ENCODE results near the gene CEP126. TPM values are rescaled to one million over a fixed set of nuclear protein-coding genes. Genes with fewer than 3 reads are reported as not detected.

The CEP126 gene
- total and polyA plus RNA-seq, 2 of the 13 experiments (the other 11 are each of a cell fraction or from before 2014, with no cell fraction given), result 1.4 to 1.7 TPM

DNA sequence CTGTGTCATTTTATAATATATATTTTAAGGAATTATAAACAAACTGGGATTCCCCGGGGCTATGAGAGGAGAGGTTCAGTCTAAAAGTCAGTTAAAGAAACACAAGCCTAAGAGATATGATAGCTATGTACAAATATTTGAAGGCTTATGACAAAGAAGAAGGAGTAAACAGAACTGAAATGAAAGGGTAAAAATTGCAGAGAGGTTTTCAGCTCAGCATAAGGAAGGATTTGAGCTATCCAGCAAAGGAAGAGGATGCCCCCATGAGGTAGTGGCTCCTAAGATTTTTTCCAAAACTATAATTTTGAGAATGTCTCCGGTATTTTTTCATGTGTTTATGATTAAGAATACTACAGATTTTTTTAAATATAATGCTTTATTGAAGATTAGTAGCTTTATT, 59.4 kb downstream of the CEP126 start (continued):
- TF ChIP-seq, protein P1, sequence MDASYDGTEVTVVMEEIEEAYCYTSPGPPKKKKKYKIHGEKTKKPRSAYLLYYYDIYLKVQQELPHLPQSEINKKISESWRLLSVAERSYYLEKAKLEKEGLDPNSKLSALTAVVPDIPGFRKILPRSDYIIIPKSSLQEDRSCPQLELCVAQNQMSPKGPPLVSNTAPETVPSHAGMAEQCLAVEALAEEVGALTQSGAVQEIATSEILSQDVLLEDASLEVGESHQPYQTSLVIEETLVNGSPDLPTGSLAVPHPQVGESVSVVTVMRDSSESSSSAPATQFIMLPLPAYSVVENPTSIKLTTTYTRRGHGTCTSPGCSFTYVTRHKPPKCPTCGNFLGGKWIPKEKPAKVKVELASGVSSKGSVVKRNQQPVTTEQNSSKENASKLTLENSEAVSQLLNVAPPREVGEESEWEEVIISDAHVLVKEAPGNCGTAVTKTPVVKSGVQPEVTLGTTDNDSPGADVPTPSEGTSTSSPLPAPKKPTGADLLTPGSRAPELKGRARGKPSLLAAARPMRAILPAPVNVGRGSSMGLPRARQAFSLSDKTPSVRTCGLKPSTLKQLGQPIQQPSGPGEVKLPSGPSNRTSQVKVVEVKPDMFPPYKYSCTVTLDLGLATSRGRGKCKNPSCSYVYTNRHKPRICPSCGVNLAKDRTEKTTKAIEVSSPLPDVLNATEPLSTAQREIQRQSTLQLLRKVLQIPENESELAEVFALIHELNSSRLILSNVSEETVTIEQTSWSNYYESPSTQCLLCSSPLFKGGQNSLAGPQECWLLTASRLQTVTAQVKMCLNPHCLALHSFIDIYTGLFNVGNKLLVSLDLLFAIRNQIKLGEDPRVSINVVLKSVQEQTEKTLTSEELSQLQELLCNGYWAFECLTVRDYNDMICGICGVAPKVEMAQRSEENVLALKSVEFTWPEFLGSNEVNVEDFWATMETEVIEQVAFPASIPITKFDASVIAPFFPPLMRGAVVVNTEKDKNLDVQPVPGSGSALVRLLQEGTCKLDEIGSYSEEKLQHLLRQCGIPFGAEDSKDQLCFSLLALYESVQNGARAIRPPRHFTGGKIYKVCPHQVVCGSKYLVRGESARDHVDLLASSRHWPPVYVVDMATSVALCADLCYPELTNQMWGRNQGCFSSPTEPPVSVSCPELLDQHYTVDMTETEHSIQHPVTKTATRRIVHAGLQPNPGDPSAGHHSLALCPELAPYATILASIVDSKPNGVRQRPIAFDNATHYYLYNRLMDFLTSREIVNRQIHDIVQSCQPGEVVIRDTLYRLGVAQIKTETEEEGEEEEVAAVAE (CRISPR knock-in tag; IDR thresholded peaks at IDR 0.05; ENCODE audit: borderline replicate concordance), result no peak
- TF ChIP-seq NCOA2 (CRISPR knock-in tag; IDR thresholded peaks at IDR 0.05), result peak; percentile 34; the same call in 1 of the 2 replicates
- no peak for TF ChIP-seq ZBTB1 (CRISPR knock-in tag; IDR thresholded peaks at IDR 0.05; ENCODE audit: borderline replicate concordance)
- TF ChIP-seq, protein P2, sequence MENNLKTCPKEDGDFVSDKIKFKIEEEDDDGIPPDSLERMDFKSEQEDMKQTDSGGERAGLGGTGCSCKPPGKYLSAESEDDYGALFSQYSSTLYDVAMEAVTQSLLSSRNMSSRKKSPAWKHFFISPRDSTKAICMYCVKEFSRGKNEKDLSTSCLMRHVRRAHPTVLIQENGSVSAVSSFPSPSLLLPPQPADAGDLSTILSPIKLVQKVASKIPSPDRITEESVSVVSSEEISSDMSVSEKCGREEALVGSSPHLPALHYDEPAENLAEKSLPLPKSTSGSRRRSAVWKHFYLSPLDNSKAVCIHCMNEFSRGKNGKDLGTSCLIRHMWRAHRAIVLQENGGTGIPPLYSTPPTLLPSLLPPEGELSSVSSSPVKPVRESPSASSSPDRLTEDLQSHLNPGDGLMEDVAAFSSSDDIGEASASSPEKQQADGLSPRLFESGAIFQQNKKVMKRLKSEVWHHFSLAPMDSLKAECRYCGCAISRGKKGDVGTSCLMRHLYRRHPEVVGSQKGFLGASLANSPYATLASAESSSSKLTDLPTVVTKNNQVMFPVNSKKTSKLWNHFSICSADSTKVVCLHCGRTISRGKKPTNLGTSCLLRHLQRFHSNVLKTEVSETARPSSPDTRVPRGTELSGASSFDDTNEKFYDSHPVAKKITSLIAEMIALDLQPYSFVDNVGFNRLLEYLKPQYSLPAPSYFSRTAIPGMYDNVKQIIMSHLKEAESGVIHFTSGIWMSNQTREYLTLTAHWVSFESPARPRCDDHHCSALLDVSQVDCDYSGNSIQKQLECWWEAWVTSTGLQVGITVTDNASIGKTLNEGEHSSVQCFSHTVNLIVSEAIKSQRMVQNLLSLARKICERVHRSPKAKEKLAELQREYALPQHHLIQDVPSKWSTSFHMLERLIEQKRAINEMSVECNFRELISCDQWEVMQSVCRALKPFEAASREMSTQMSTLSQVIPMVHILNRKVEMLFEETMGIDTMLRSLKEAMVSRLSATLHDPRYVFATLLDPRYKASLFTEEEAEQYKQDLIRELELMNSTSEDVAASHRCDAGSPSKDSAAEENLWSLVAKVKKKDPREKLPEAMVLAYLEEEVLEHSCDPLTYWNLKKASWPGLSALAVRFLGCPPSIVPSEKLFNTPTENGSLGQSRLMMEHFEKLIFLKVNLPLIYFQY (CRISPR knock-in tag; IDR thresholded peaks at IDR 0.05; ENCODE audit: borderline replicate concordance), result no peak
- TF ChIP-seq KAT8 (CRISPR knock-in tag; IDR thresholded peaks at IDR 0.05), result no peak
- no peak for TF ChIP-seq WIZ (CRISPR knock-in tag; IDR thresholded peaks at IDR 0.05)
- no peak for TF ChIP-seq GTF2F1 (IDR thresholded peaks at IDR 0.05; ENCODE audit: low read length)
- TF ChIP-seq, protein P3, sequence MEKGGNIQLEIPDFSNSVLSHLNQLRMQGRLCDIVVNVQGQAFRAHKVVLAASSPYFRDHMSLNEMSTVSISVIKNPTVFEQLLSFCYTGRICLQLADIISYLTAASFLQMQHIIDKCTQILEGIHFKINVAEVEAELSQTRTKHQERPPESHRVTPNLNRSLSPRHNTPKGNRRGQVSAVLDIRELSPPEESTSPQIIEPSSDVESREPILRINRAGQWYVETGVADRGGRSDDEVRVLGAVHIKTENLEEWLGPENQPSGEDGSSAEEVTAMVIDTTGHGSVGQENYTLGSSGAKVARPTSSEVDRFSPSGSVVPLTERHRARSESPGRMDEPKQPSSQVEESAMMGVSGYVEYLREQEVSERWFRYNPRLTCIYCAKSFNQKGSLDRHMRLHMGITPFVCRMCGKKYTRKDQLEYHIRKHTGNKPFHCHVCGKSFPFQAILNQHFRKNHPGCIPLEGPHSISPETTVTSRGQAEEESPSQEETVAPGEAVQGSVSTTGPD (CRISPR knock-in tag; IDR thresholded peaks at IDR 0.05), result no peak
- no peak for TF ChIP-seq ZNF781 (CRISPR knock-in tag; IDR thresholded peaks at IDR 0.05; ENCODE audit: borderline replicate concordance, not compliant biosample characterization)
- no peak for TF ChIP-seq HDAC6 (IDR thresholded peaks at IDR 0.05; ENCODE audit: low read depth, low read length)
- TF ChIP-seq HIVEP1 (CRISPR knock-in tag; IDR thresholded peaks at IDR 0.05), result no peak
- TF ChIP-seq SATB2 (CRISPR knock-in tag; IDR thresholded peaks at IDR 0.05), result no peak
- TF ChIP-seq, protein P4, sequence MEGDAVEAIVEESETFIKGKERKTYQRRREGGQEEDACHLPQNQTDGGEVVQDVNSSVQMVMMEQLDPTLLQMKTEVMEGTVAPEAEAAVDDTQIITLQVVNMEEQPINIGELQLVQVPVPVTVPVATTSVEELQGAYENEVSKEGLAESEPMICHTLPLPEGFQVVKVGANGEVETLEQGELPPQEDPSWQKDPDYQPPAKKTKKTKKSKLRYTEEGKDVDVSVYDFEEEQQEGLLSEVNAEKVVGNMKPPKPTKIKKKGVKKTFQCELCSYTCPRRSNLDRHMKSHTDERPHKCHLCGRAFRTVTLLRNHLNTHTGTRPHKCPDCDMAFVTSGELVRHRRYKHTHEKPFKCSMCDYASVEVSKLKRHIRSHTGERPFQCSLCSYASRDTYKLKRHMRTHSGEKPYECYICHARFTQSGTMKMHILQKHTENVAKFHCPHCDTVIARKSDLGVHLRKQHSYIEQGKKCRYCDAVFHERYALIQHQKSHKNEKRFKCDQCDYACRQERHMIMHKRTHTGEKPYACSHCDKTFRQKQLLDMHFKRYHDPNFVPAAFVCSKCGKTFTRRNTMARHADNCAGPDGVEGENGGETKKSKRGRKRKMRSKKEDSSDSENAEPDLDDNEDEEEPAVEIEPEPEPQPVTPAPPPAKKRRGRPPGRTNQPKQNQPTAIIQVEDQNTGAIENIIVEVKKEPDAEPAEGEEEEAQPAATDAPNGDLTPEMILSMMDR (CRISPR knock-in tag; IDR thresholded peaks at IDR 0.05), result peak; percentile 53
- TF ChIP-seq SOX5 (CRISPR knock-in tag; IDR thresholded peaks at IDR 0.05; ENCODE audit: borderline replicate concordance), result peak; percentile 36; the same call in 1 of the 2 replicates
- TF ChIP-seq HNF4G (IDR thresholded peaks at IDR 0.05; ENCODE audit: borderline replicate concordance, low read depth, low read length), result no peak
- no peak for TF ChIP-seq HNF4G (CRISPR knock-in tag; IDR thresholded peaks at IDR 0.05; ENCODE audit: borderline replicate concordance, low read depth)
- TF ChIP-seq HOXD1 (CRISPR knock-in tag; IDR thresholded peaks at IDR 0.05), result no peak
- no peak for TF ChIP-seq BRD4 (CRISPR knock-in tag; IDR thresholded peaks at IDR 0.05)
- no peak for TF ChIP-seq NCOR1 (IDR thresholded peaks at IDR 0.05; ENCODE audit: borderline replicate concordance, low read length)
- no peak for TF ChIP-seq HNF4A (CRISPR knock-in tag; IDR thresholded peaks at IDR 0.05)

All from HepG2 (cell line).